Measurements from ENCODE around the gene IL6.
A peak's percentile ranks its signal among the peaks of the same experiment; 100 is the strongest.

Gene IL6

GRCh38 chr7:22727714-22728035 lies 675 bp downstream of the IL6 start:
- peak; percentile 28 for DNase-seq (ENCODE audit: low read depth)

- peak; percentile 87 for DNase-seq (ENCODE audit: low read depth)
Observed at GRCh38 chr7:22728401-22729029, 1.5 kb downstream of the IL6 start.

GRCh38 chr7:22729180-22729825 lies 2.3 kb downstream of the IL6 start:
- peak; percentile 38 for DNase-seq (ENCODE audit: low read depth)

DNA sequence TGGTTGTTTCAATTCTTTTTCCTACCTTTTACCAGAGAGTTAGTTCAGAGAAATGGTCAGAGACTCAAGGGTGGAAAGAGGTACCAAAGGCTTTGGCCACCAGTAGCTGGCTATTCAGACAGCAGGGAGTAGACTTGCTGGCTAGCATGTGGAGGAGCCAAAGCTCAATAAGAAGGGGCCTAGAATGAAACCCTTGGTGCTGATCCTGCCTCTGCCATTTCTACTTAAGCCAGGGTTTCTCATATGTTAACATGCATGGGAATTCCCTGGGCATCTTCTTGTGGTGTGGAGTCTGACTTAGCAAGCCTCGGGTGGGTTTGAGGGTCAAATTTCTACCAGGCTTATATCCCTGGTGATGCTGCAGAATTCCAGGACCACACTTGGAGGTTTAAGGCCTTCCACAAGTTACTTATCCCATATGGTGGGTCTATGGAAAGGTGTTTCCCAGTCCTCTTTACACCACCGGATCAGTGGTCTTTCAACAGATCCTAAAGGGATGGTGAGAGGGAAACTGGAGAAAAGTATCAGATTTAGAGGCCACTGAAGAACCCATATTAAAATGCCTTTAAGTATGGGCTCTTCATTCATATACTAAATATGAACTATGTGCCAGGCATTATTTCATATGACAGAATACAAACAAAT lies 3.2 kb downstream of the IL6 start:
- DNase-seq (ENCODE audit: low read depth) = peak; percentile 46

- peak; percentile 97 for DNase-seq (ENCODE audit: low read depth)
Observed at GRCh38 chr7:22730921-22731654, 4.1 kb downstream of the IL6 start.

GRCh38 chr7:22731766-22732165 lies 4.8 kb downstream of the IL6 start:
- DNase-seq (ENCODE audit: low read depth) = peak; percentile 66

GRCh38 chr7:22732556-22733126 lies 5.6 kb downstream of the IL6 start:
- DNase-seq (ENCODE audit: low read depth) = peak; percentile 76

DNA sequence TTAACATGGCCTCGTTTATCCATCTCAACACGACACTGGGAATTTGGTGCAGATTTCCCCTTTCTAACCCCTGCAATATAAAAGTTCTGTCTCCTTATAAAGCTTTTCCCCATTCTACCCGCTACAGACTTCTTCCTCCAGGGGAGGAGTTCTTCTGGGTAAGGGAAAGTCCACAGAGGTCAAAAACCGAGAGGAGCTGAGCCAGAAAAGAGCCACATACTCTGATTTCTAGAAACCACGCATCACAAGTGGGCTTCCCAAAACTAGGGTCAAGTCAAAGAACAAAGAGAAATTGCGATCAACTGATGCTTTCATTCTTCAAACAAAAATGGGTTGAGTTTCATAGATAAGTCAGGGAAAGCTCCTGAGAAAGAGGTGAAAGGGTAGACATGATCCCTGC lies 6.8 kb downstream of the IL6 start:
- no peak for DNase-seq (ENCODE audit: low read depth)

DNA sequence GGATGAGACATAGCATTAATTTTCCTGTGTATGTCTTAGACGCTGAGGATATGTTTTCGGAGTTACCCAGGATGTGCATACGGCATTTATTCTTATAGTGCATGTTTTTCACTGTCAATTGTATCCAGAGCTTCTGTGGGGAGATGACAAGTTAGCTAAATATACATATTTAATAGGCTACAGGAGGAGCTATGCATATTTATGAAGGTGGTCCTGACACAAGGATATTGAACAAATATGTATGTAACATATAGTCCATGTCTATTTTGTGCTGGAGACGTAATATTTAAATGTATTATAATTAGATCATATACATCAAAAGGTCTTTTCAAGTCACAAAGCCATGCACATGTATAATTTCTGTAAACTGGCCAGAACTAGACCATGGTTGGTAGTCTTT lies 16.0 kb downstream of the IL6 start:
- no peak for DNase-seq (ENCODE audit: low read depth)

- DNase-seq (ENCODE audit: low read depth) = peak; percentile 13
Observed at GRCh38 chr7:22751341-22751740, 24.3 kb downstream of the IL6 start.

DNA sequence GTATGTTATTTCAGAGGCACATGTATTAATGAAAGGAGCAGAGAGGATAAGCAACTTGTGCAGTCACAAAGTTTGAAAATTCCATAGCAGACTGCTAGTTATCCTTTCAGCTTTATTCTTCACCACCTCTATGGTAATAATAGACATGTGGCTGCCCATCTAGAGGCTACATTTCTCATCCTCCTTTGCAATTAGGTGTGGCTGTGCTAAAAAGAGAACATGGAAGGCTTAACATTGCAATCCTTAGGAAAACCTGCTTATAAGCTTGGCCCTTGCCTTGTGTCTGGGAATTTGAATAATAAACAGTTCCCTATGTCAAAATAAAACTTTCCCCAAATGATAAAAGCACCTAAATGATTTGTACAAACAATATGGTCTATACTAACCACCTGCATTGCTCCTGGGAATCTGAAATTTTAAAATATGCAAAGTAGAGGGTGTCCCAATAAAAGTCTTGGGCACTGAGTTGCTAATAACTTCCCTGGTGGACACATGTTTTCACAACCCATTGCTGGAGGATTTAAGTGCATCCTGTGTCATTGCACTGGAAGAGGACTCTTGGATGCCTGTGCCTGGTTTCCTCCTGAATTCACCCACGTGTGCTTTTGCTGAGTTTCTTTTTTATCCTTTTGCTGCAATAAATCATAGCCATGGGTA lies 30.5 kb downstream of the IL6 start:
- DNase-seq (ENCODE audit: low read depth) = no peak

GRCh38 chr7:22758576-22758975 lies 31.6 kb downstream of the IL6 start:
- no peak for DNase-seq (ENCODE audit: low read depth)

DNA sequence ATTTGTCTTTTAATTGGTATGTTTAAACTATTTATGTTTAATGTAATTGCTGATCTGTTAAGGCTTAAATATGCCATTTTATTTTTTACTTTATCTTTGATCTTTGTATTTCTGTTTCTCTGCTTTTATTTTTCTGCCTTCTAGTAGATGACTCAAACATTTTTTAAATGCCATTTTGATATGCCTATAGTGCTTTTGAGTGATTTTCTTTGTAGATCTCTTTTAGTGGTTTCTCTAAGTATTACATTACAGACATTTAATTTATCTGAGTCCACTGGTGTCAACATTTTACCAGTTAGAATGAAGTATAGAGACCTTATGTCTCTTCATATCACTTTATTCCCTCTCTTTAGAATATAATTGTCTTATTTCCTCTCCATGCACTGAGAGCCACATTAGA lies 32.7 kb downstream of the IL6 start:
- DNase-seq (ENCODE audit: low read depth) = peak; percentile 61

DNA sequence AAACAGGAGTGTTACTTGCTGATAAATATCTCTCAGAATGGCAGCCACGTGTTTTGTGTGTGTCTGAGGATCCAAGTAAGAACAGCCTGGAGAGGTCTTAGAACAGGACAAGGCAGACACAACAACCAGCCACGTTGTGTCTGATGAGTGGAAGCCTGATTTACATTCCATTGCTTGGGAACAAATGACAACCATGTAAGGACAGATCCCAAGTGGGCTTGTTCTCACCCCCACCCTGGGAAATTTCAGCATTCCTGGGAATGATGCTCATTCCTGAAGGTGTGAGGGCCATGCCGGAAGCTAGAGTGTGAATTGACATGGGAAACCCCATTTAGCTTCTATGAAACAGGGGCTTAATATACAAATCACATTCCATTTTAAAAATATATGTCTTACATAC lies 35.9 kb downstream of the IL6 start:
- no peak for DNase-seq (ENCODE audit: low read depth)

- DNase-seq (ENCODE audit: low read depth) = no peak
Observed at GRCh38 chr7:22765609-22766008, 38.6 kb downstream of the IL6 start.

DNA sequence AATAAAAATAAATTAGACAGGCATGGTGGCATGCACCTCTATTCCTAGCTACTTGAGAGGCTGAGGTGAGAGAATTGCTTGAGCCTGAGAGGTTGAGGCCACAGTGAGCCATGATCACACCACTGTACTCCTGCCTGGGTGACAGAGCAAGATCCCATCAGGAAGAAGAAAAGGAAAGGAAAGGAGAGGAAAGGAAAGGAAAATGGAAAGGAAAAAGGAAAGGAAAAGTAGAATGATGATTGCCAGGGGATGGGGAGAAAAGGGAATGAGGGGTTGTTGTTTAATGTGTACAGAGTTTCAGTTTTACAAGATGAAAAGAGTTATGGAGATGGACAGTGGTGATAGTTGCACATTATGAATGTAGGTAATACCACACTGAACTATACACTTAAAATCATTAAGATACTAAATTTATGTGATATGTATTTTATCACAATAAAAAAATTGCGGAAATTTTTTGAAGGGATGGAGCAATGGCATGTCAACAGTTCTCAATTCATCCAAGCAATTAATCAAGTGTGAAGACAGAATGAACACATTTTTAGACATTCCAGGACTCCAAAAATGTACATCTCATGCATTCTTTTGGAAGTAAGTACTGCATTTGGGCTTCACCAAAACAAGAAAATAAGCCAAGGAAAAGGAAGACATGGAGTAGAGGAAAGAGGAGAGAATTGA lies 44.3 kb downstream of the IL6 start:
- DNase-seq (ENCODE audit: low read depth) = no peak

GRCh38 chr7:22771872-22772228 lies 44.9 kb downstream of the IL6 start:
- DNase-seq (ENCODE audit: low read depth) = no peak

DNA sequence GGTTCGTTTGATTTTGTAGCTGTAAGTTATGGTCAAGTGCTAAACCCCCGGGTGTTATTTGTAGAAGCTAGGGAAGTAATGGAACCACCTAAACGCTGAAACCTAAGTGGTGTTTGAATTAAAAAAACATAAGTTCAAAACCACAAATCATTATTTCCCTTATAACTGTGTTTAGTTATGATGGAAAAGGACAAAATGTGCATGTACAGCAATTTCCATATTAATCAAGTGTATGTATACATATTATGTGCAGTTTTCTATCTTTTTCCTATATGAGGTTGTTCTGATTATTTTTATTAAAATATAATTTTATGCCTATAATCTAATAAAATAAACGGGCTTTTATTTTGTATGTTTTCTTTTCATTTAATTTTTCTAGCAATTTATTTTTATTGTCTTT lies 45.9 kb downstream of the IL6 start:
- DNase-seq (ENCODE audit: low read depth) = no peak

DNA sequence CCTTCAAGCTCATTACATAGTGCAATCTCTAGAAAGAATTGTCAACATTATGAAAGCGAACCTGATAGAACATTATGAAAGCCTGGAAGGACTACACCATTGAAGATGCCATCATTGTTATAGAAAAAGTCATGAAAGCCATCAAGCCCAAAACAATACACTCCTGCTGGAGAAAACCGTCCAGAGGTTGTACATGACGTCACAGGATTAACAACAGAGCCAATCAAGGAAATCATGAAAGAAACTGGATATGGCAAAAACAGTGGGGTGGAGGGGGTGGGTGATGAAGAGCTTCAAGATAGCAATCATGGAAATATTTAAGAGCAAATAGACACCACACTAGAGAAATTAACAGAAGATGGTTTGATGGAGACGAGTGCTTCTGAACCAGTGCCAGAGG lies 50.0 kb downstream of the IL6 start:
- no peak for DNase-seq (ENCODE audit: low read depth)

DNA sequence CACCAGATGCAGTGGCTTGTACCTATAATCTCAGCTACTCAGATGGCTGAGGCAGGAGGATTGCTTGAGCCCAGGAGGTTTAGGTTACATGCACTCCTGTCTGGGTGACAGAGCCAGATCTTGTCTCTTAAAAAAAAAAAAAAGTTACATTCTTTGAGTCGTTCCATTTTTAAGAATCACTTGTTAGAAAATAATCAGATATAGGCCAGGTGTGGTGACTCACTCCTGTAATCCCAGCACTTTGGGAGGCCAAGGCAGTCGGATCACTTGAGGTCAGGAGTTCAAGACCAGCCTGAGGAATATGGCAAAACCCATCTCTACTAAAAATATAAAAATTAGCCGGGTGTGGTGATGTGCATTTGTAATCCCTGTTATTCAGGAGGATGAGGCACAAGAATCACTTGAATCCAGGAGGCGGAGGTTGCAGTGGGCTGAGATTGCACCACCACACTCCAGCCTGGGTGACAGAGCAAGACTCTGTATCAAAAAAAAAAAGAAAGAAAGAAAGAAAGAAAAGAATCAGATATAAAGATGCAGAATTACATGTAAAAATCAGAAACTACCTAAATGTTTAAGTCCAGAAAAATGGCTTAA lies 52.8 kb downstream of the IL6 start:
- peak; percentile 28 for DNase-seq (ENCODE audit: low read depth)

DNA sequence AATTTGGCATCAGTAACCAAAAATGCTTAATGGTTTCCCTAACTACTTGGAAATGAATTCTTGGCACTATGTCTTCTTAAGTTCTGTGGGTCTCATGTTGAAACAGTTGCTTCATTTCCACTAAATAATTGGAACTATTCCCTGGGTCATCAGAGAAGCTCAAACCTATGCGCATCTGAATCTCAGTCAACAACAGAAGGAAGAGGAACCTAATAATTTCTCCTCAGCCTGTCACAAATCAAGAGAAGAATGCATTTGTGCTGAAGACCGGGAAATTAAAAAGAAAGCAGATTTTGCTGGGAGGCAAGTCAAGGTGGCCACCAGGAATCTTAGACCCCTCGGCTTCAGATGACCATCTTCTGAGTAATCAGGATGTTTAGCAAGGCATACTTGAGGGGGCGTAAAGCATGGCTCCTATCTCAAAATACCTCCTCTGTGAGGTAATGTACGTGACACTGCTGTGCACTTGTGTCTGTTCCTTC lies 54.3 kb downstream of the IL6 start:
- DNase-seq (ENCODE audit: low read depth) = peak; percentile 96
